Colonic mucosa (tissue), 4 donors: ENCODE measurements around the gene ZNF35. TPM values are rescaled to one million over a fixed set of nuclear protein-coding genes. Genes with fewer than 3 reads are reported as not detected.

Experiments used
- DNase-seq: peaks from one replicate; pipeline ENCODE4 v3.0.0-alpha.2; 2020
- H3K27ac ChIP-seq: fragments of 200-600 bp; one replicate; pipeline ENCODE4 v1.8.0; 2021
- H3K27me3 ChIP-seq: fragments of 200-600 bp; one replicate; pipeline ENCODE4 v1.8.0; 2021
- H3K36me3 ChIP-seq: fragments of 200-600 bp; one replicate; pipeline ENCODE4 v1.8.0; 2021
- H3K4me1 ChIP-seq: fragments of 200-600 bp; one replicate; pipeline ENCODE4 v1.8.0; 2021; ENCODE audit warnings: mild to moderate bottlenecking
- H3K4me3 ChIP-seq: fragments of 200-600 bp; one replicate; pipeline ENCODE4 v1.8.0; 2021
- H3K9ac ChIP-seq, 2 donors: one replicate each; pipeline ENCODE4 v1.7.0; 2013; ENCODE audit warnings: control low read depth in 2 of 2, low read depth in 2 of 2, low read length in 2 of 2
- H3K9me3 ChIP-seq: fragments of 200-600 bp; one replicate; pipeline ENCODE4 v1.8.0; 2021
- CTCF ChIP-seq: fragments of 200-600 bp; IDR thresholded peaks from one replicate; pipeline ENCODE4 v1.8.0; 2022; ENCODE audit warnings: antibody characterized with exemption, mild to moderate bottlenecking
- intact Hi-C: fragments of 100-400 bp; cut with DNase I; formaldehyde crosslinking; loops from one replicate; pipeline ENCODE4 v1.14.1; 2022
- total RNA-seq, 2 donors: library from RNA; stranded (reverse); fragmentation: NEBNext Ultra II Directional in 1 of 2; extraction: Animal tissue kit (Norgen Biotek cat#: 25700) in 1 of 2; gene quantifications; one replicate each; pipeline ENCODE4 v1.2.1, GENCODE V29; 2021
- donor health status: healthy.
- donor health status: DM: no; HTN: no; CAD: no.
- donor health status: DM: no; HTN: no; CAD: no.

The ZNF35 gene
- total RNA-seq, 2 donors from 2014 or later = 6.6 to 7.4 TPM

GRCh38 chr3:44687898-44688297 lies 39.4 kb downstream of the ZNF35 start:
- Histone ChIP-seq H3K36me3 (no peaks in the 10 kb centered on the region), H3K4me1 (no peaks in the 10 kb centered on the region), H3K27ac (no peak overlapping the region), H3K9ac (no peak overlapping the region), H3K4me3 (no peak overlapping the region), H3K27me3 (no peaks in the 10 kb centered on the region), H3K9me3 (no peaks in the 10 kb centered on the region)
- intact Hi-C loops = no loop called here
- DNase-seq = no peak
- no peak for TF ChIP-seq CTCF

Other genes starting within 250 kb of the ZNF35 start
- gene ZNF445, start 171.1 kb upstream of the ZNF35 start, total RNA-seq = 10 to 100 TPM; 11.5 to 14.6 TPM
- 1 to 10 TPM; 1.2 to 2.8 TPM for gene ZKSCAN7, start 93.5 kb upstream of the ZNF35 start, total RNA-seq
- gene ZNF660, start 63.8 kb upstream of the ZNF35 start, total RNA-seq = under 1 TPM; 0.57 to 0.72 TPM
- 10 to 100 TPM; 10.5 to 13.5 TPM for gene ZNF197, start 23.7 kb upstream of the ZNF35 start, total RNA-seq
- gene ZNF502, start 63.9 kb downstream of the ZNF35 start, total RNA-seq = 1 to 10 TPM; 3.3 to 3.5 TPM
- 1 to 10 TPM; 3.0 TPM for gene ZNF501, start 80.9 kb downstream of the ZNF35 start, total RNA-seq
- 10 to 100 TPM; 15.8 to 24.3 TPM for gene KIAA1143, start 112.9 kb downstream of the ZNF35 start, total RNA-seq
- gene KIF15, start 113.1 kb downstream of the ZNF35 start, total RNA-seq = 10 to 100 TPM in 1 of 2 donors, 1 to 10 TPM in 1; 5.9 to 21.3 TPM
- 1 to 10 TPM; 7.3 to 10.0 TPM for gene TMEM42, start 213.2 kb downstream of the ZNF35 start, total RNA-seq
- not detected for gene TGM4, start 225.9 kb downstream of the ZNF35 start, total RNA-seq